Panc1 (cell line): ENCODE results near the gene PLEKHD1. TPM values are rescaled to one million over a fixed set of nuclear protein-coding genes. Genes with fewer than 3 reads are reported as not detected.

Experiments
- ATAC-seq: fragments of 200-7000 bp; cut with Tn5 transposase; 2 replicates; pipeline ENCODE4 v1.9.1; 2020; ENCODE audit warnings: mild to moderate bottlenecking, moderate library complexity
- BruUV-seq: library from RNA; stranded (reverse); fragments of 400-500 nt; replicated peaks from 2 replicates; lab custom pipeline; 2021; lab: Mats Ljungman, UMichigan
- CTCF ChIA-PET: fragments of 300-600 bp; sonication (Branson Sonifier 250); formaldehyde crosslinking; loops from one replicate; lab custom pipeline; 2022; ENCODE audit warnings: antibody characterized with exemption; lab: Charles Lee
- POLR2A ChIA-PET: fragments of 300-600 bp; sonication (Branson Sonifier 250); formaldehyde crosslinking; loops from one replicate; lab custom pipeline; 2022; ENCODE audit warnings: antibody characterized with exemption; lab: Charles Lee
- DNase-seq: peaks from one replicate; pipeline ENCODE4 v3.0.0-alpha.2; 2010; ENCODE audit warnings: low read depth, low spot score
- H3K27ac ChIP-seq: 2 replicates; pipeline ENCODE4 v1.5.1; 2011; ENCODE audit warnings: mild to moderate bottlenecking, low read length, inconsistent platforms
- H3K27me3 ChIP-seq: fragments of 200-500 bp; sonication (Bioruptor generic); 2 replicates; pipeline ENCODE4 v1.6.0; 2014; ENCODE audit warnings: low read length, inconsistent platforms; ENCODE audit not compliant: control insufficient read depth, insufficient read depth
- H3K36me3 ChIP-seq: fragments of 200-500 bp; sonication (Bioruptor generic); 2 replicates; pipeline ENCODE4 v1.5.1; 2014; ENCODE audit warnings: inconsistent platforms, mild to moderate bottlenecking, low read length, moderate library complexity; ENCODE audit not compliant: control insufficient read depth, insufficient read depth
- H3K4me1 ChIP-seq: 2 replicates; pipeline ENCODE4 v1.5.1; 2011; ENCODE audit warnings: inconsistent platforms, mild to moderate bottlenecking, low read length, moderate library complexity; ENCODE audit not compliant: control insufficient read depth, insufficient read depth
- H3K4me3 ChIP-seq, 2 experiments: 2 replicates each; pipeline ENCODE4 v1.5.1; 2011 to 2012; ENCODE audit warnings: low read depth in 2 of 2, low read length in 2 of 2, mild to moderate bottlenecking in 2 of 2, inconsistent platforms in 1 of 2, moderate library complexity in 1 of 2
- H3K9me3 ChIP-seq: fragments of 200-500 bp; sonication (Bioruptor generic); 2 replicates; pipeline ENCODE4 v1.5.1; 2014; ENCODE audit warnings: low read depth, mild to moderate bottlenecking, inconsistent platforms, low read length, moderate library complexity; ENCODE audit not compliant: control insufficient read depth, insufficient read depth
- CTCF ChIP-seq: fragments of 450-650 bp; IDR thresholded peaks from 2 replicates; pipeline ENCODE4 v1.5.1; 2017; ENCODE audit warnings: mild to moderate bottlenecking
- POLR2AphosphoS5 ChIP-seq: IDR thresholded peaks from 2 replicates; pipeline ENCODE4 v1.6.1; 2012; ENCODE audit warnings: mild to moderate bottlenecking, low read depth, low read length, moderate library complexity
- REST ChIP-seq, 2 experiments: IDR thresholded peaks; 2 replicates each; pipeline ENCODE4 v1.6.1; 2011 to 2012; ENCODE audit warnings: low read depth in 2 of 2, control low read depth in 1 of 2, low read length in 1 of 2, mild to moderate bottlenecking in 1 of 2, moderate library complexity in 1 of 2; ENCODE audit not compliant: insufficient read depth in 1 of 2
- SIN3A ChIP-seq: IDR thresholded peaks from 2 replicates; pipeline ENCODE4 v1.6.1; 2012; ENCODE audit warnings: low read depth, mild to moderate bottlenecking, low read length, moderate library complexity, borderline replicate concordance; ENCODE audit not compliant: insufficient read depth
- TCF7L2 ChIP-seq: IDR thresholded peaks from 2 replicates; pipeline ENCODE4 v1.6.1; 2011; ENCODE audit warnings: mild to moderate bottlenecking, low read depth, low read length, inconsistent platforms
- in situ Hi-C: cut with HindIII; loops from 2 replicates; pipeline ENCODE4 v1.10.0; 2016; ENCODE audit warnings: low sequenced_read_pairs, low pct_unique_long_range_greater_than_20kb
- intact Hi-C: fragments of 100-400 bp; cut with micrococcal nuclease; formaldehyde crosslinking; loops from one replicate; pipeline ENCODE4 v1.10.0; 2022; ENCODE audit not compliant: unreplicated experiment
- total RNA-seq: library from RNA; stranded (reverse); gene quantifications from one replicate; pipeline ENCODE4 v1.2.1, GENCODE V29; 2021; ENCODE audit not compliant: unreplicated experiment

The PLEKHD1 gene
- total RNA-seq, 1 experiment from 2014 or later, result 0.08 TPM

DNA sequence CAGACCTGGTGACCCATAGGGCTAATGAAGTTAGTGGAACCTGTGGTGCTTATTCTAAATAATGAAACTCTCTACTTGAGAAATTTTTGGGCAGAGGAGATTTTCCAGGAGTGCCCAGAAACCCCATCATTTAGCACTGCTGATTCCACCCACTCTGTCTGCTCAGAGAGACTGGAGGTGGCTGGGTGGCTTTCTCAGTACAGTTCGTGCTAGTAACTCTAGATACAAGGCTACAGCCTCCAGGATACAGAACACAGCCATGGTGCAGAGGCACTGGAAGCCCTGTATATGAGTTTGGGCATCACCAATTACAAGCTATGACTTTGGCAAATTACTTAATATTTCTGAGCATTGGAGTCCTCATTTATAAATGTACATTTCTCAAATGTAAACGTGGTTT lies 57.8 kb downstream of the PLEKHD1 start:
- Histone ChIP-seq H3K4me1 (no peaks in the 10 kb centered on the region), H3K36me3 (no peaks in the 10 kb centered on the region), H3K4me3 (no peak overlapping the region), H3K27ac (no peak overlapping the region), H3K9me3 (no peaks in the 10 kb centered on the region), H3K27me3 (no peaks in the 10 kb centered on the region; the same call in 1 of the 2 replicates)
- intact Hi-C loops, result no loop called here
- CTCF ChIA-PET, result no interaction called here
- TF ChIP-seq POLR2AphosphoS5, result no peak
- no peak for TF ChIP-seq TCF7L2
- no peak for TF ChIP-seq SIN3A
- TF ChIP-seq REST (IDR thresholded peaks at IDR 0.05; ENCODE audit: insufficient read depth in 1 of 2, low read depth in 2 of 2, low read length in 1 of 2), result no peak
- no peak for TF ChIP-seq CTCF
- no TSS peak for BruUV-seq
- no peak for DNase-seq
- POLR2A ChIA-PET, result no interaction called here
- no peak for ATAC-seq
- in situ Hi-C loops, result no loop called here

GRCh38 chr14:69543341-69544115 lies 59.0 kb downstream of the PLEKHD1 start:
- Histone ChIP-seq H3K4me1 (no peaks in the 10 kb centered on the region), H3K36me3 (no peaks in the 10 kb centered on the region), H3K4me3 (no peak overlapping the region), H3K9me3 (no peaks in the 10 kb centered on the region), H3K27me3 (no peaks in the 10 kb centered on the region; the same call in 1 of the 2 replicates), H3K27ac (no peak overlapping the region)
- ATAC-seq (no peak), DNase-seq (peak; percentile 13)
- in situ Hi-C loops, result no loop called here
- ChIA-PET CTCF (no interaction called here), POLR2A (no interaction called here)
- BruUV-seq, result no TSS peak
- intact Hi-C loops, result no loop called here
- TF ChIP-seq SIN3A (no peak), POLR2AphosphoS5 (no peak), CTCF (no peak), REST (IDR thresholded peaks at IDR 0.05; ENCODE audit: insufficient read depth in 1 of 2, low read depth in 2 of 2, low read length in 1 of 2) (no peak), TCF7L2 (no peak)
